DMS 273 (cell line): ENCODE data around the gene ARHGAP28.
A peak's percentile ranks its signal among the peaks of the same experiment; 100 is the strongest.

Experiments used
- DNase-seq: peaks from one replicate; lab custom pipeline; 2025; ENCODE audit not compliant: unreplicated experiment; lab: John Stamatoyannopoulos, UW

ARHGAP28 gene

GRCh38 chr18:6729247-6730091, at the start of gene ARHGAP28:
ARHGAP28 (plus strand) TSS chr18:6729716; CDS start chr18:6729822, 106 bp downstream.
- peak; percentile 94 for DNase-seq

GRCh38 chr18:6681331-6681875, 48.1 kb upstream of the ARHGAP28 start:
- no peak for DNase-seq

- no peak for DNase-seq
Measured at GRCh38 chr18:6682437-6683111, 46.9 kb upstream of the ARHGAP28 start.

- DNase-seq = no peak
Measured at GRCh38 chr18:6683112-6683876, 46.2 kb upstream of the ARHGAP28 start.

- no peak for DNase-seq
Measured at GRCh38 chr18:6687676-6688075, 41.8 kb upstream of the ARHGAP28 start.

GRCh38 chr18:6708890-6709289, 20.6 kb upstream of the ARHGAP28 start:
- DNase-seq = no peak

GRCh38 chr18:6711467-6711866, 18.0 kb upstream of the ARHGAP28 start:
- no peak for DNase-seq

- peak; percentile 6 for DNase-seq
Measured at GRCh38 chr18:6712401-6712800, 17.1 kb upstream of the ARHGAP28 start.

- no peak for DNase-seq
Measured at GRCh38 chr18:6714010-6714409, 15.5 kb upstream of the ARHGAP28 start.

GRCh38 chr18:6718267-6718666, 11.2 kb upstream of the ARHGAP28 start:
- no peak for DNase-seq

- no peak for DNase-seq
Measured at GRCh38 chr18:6719098-6719846, 10.2 kb upstream of the ARHGAP28 start.

GRCh38 chr18:6719910-6720683, 9.4 kb upstream of the ARHGAP28 start:
- DNase-seq = no peak

GRCh38 chr18:6721755-6722154, 7.8 kb upstream of the ARHGAP28 start:
- no peak for DNase-seq

- no peak for DNase-seq
Measured at GRCh38 chr18:6722690-6723089, 6.8 kb upstream of the ARHGAP28 start.

GRCh38 chr18:6724331-6724730, 5.2 kb upstream of the ARHGAP28 start:
- no peak for DNase-seq

- DNase-seq = no peak
Measured at GRCh38 chr18:6728331-6728730, 1.2 kb upstream of the ARHGAP28 start.

- DNase-seq = no peak
Measured at GRCh38 chr18:6728809-6729246, 688 bp upstream of the ARHGAP28 start.

GRCh38 chr18:6730416-6731221, 1.1 kb downstream of the ARHGAP28 start:
- DNase-seq = no peak

- peak; percentile 97 for DNase-seq
Measured at GRCh38 chr18:6731222-6731596, 1.7 kb downstream of the ARHGAP28 start.
